ENCODE results near the gene DCTN3.

DCTN3 gene

GRCh38 chr9:34588671-34589635 is 31.3 kb downstream of the DCTN3 start:
- no peak for DNase-seq

- no peak for DNase-seq
Measured at GRCh38 chr9:34587271-34587670, 33.0 kb downstream of the DCTN3 start.

- DNase-seq = no peak
Measured at GRCh38 chr9:34585946-34586669, 34.2 kb downstream of the DCTN3 start.

- no peak for DNase-seq
Measured at GRCh38 chr9:34584970-34585369, 35.3 kb downstream of the DCTN3 start.

GRCh38 chr9:34582787-34583186 is 37.5 kb downstream of the DCTN3 start:
- DNase-seq = no peak

GRCh38 chr9:34581318-34581717 is 39.0 kb downstream of the DCTN3 start:
- no peak for DNase-seq

GRCh38 chr9:34580358-34580757 is 39.9 kb downstream of the DCTN3 start:
- no peak for DNase-seq

GRCh38 chr9:34579808-34580163 is 40.5 kb downstream of the DCTN3 start:
- DNase-seq = no peak

- no peak for DNase-seq
Measured at GRCh38 chr9:34579104-34579807, 41.0 kb downstream of the DCTN3 start.

GRCh38 chr9:34578241-34579103 is 41.8 kb downstream of the DCTN3 start:
- DNase-seq = no peak

GRCh38 chr9:34577400-34578240 is 42.7 kb downstream of the DCTN3 start:
- no peak for DNase-seq

- DNase-seq = no peak
Measured at GRCh38 chr9:34576597-34577399, 43.5 kb downstream of the DCTN3 start.

GRCh38 chr9:34575862-34576596 is 44.3 kb downstream of the DCTN3 start:
- DNase-seq = no peak

GRCh38 chr9:34575241-34575640 is 45.1 kb downstream of the DCTN3 start:
- no peak for DNase-seq

GRCh38 chr9:34574571-34574970 is 45.7 kb downstream of the DCTN3 start:
- DNase-seq = no peak

- DNase-seq = no peak
Measured at GRCh38 chr9:34573599-34574325, 46.5 kb downstream of the DCTN3 start.

GRCh38 chr9:34572628-34573027 is 47.7 kb downstream of the DCTN3 start:
- DNase-seq = no peak

- no peak for DNase-seq
Measured at GRCh38 chr9:34572092-34572491, 48.2 kb downstream of the DCTN3 start.

GRCh38 chr9:34571481-34571810 is 48.8 kb downstream of the DCTN3 start:
- DNase-seq = no peak

Measured in DMS153 (cell line).